Kidney (tissue), 11 donors: Measurements from ENCODE around the gene RUFY1. TPM values are rescaled to one million over a fixed set of nuclear protein-coding genes. Genes with fewer than 3 reads are reported as not detected.
"Not testable (repeated sequence)": the region's sequence is repeated elsewhere in the genome, so short reads cannot be mapped to it uniquely, and the experiment has no call there.

ENCODE experiments used
- DNase-seq, 5 donors: peaks; one replicate each; pipeline ENCODE4 v3.0.0-alpha.2; 2013 to 2020
- FAIRE-seq: peaks from 2 replicates; lab custom pipeline; 2012; peaks lifted over from hg19 to GRCh38; lab: Jason Lieb, UNC
- H3K27ac ChIP-seq, 2 donors: one replicate each; pipeline ENCODE4 v1.7.0; 2013; ENCODE audit warnings: low read depth in 2 of 2, low read length in 2 of 2, inconsistent platforms in 1 of 2
- H3K27me3 ChIP-seq: one replicate; pipeline ENCODE4 v1.7.1; 2013; ENCODE audit warnings: low read length, inconsistent platforms; ENCODE audit not compliant: control insufficient read depth, insufficient read depth
- H3K36me3 ChIP-seq, 3 donors: one replicate each; pipeline versions ENCODE4 v1.7.0 to v1.7.1; 2013; ENCODE audit warnings: low read length in 3 of 3, control low read depth in 1 of 3, inconsistent platforms in 1 of 3; ENCODE audit not compliant: insufficient read depth in 3 of 3, control insufficient read depth in 2 of 3
- H3K4me1 ChIP-seq, 3 donors: one replicate each; pipeline versions ENCODE4 v1.7.0 to v1.7.1; 2013; ENCODE audit warnings: low read length in 3 of 3, inconsistent platforms in 1 of 3, low read depth in 1 of 3; ENCODE audit not compliant: control insufficient read depth in 2 of 3, insufficient read depth in 2 of 3
- H3K4me3 ChIP-seq, 3 donors: one replicate each; pipeline versions ENCODE4 v1.7.0 to v1.8.1; 2013; ENCODE audit warnings: low read length in 3 of 3, control low read depth in 1 of 3, inconsistent platforms in 1 of 3
- H3K9ac ChIP-seq, 3 donors: one replicate each; pipeline versions ENCODE4 v1.7.0 to v1.7.1; 2013; ENCODE audit warnings: low read length in 3 of 3, control low read depth in 1 of 3, inconsistent platforms in 1 of 3
- H3K9me3 ChIP-seq, 3 donors: one replicate each; pipeline versions ENCODE4 v1.7.0 to v1.7.1; 2013; ENCODE audit warnings: low read length in 3 of 3, control low read depth in 1 of 3, inconsistent platforms in 1 of 3; ENCODE audit not compliant: control insufficient read depth in 2 of 3, insufficient read depth in 1 of 3
- intact Hi-C: fragments of 100-400 bp; cut with DNase I; formaldehyde crosslinking; loops from one replicate; pipeline ENCODE4 v1.11.1; 2022
- polyA plus RNA-seq: library from polyadenylated mRNA; stranded (reverse); fragments of 350-450 nt; fragmentation: Illumina TruSeq; extraction: RNeasy Lipid Tissue Mini Kit (QIAGEN cat#74804); gene quantifications from one replicate; pipeline ENCODE4 v1.2.3, GENCODE V29; 2014; ENCODE audit warnings: low read depth, low replicate concordance; ENCODE audit not compliant: insufficient read depth
- total RNA-seq: library from RNA; stranded (reverse); fragmentation: NEBNext Ultra II Directional; extraction: Animal tissue kit (Norgen Biotek cat#: 25700); gene quantifications from one replicate; pipeline ENCODE4 v1.2.1, GENCODE V29; 2021
- donor health status: control.
- donor health status: control.
- donor health status: DM: yes; HTN: yes; CAD: no.
- donor health status: Normal renal cell carcinoma (clear cell type).

Gene RUFY1
- total and polyA plus RNA-seq, 2 donors from 2014 or later = 48.5 to 56.3 TPM

DNA sequence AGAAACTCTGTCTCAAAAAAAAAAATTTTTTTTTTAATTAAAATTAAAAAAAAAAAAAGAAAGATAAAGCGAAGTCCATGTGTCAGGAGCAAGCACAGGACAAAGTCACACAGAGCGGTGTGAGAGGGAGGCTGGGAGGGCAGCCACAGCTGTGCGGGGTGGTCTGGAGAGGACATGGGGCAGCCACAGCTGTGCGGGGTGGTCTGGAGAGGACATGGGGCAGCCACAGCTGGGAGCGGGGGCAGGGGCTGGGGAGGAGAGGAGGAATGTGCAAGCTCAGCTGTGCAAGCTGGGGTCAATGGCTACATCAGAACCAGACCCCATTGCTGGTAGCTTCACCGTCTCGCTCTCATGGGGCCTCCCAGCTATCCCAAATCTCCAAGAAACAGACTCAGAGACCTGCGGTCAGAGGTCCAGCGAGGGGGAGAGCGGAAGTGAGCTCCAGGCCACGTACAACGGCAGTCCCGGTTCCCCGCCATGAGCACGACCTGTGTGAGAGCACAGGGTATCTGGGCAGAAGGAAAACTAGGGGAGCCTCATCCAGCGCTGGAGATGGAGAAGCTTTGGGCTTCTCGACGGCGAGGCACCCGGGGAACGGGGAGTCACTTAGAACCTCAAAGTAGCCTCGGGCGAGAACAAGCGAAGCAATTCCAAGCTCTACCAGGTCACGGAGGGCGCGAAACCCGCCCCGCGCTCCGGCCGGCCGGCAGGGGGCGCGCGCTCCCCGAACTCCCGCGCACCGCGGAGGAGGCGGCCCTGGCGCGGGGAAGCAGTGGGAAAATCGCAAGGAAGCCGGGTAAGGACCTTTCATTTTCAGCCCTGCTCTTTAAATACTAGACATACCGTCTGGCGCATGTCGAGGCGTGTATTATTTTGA is 107.2 kb downstream of the RUFY1 start:
- H3K4me1 ChIP-seq, intact Hi-C loops, H3K9ac ChIP-seq, FAIRE-seq, H3K4me3 ChIP-seq, H3K36me3 ChIP-seq, H3K27me3 ChIP-seq, H3K9me3 ChIP-seq, H3K27ac ChIP-seq: not testable (repeated sequence)
- DNase-seq = peak in 1 of 5 donors; percentile 77

DNA sequence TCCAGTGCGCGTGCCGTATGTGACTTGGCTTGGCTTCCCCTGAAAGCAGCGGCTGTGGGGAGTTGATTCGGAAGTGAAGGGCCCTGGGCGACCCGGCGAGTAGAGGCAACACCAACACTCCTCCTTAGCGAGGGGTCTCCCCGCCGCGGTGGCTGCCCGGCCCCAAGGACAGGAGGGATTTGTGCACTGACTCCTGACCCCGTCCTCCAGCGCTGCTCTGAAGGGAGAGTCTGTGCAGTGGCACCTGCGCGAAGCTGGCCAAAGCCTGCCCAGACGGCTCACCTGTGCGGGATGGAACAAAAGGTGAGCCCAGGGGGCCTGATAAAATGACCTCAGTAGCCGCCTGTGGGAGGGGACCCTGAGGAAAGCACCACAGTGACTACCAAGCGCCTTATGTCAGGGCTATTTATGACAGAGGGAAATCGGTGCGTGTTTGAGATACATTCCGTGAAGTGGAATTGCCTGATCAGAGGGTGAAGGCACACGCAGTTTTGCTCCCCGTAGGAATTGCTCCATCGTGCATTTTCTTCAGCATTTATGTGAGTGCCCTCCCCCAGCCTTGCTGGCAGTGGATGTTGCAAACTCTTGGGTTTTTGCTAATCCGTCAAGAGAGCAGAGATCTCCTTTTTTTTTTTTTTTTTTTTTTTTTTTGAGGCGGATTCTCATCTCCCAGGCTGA is 108.0 kb downstream of the RUFY1 start:
- H3K9me3 ChIP-seq, H3K27me3 ChIP-seq, H3K4me1 ChIP-seq, FAIRE-seq, H3K36me3 ChIP-seq, H3K27ac ChIP-seq, intact Hi-C loops: not testable (repeated sequence)
- DNase-seq = peak in 2 of 5 donors; percentile 34 to 39
- peak overlapping the region; percentile 73 to 80 (median 77) for H3K4me3 ChIP-seq
- peak overlapping the region in 2 of 3 donors; percentile 53 to 58 for H3K9ac ChIP-seq

Other genes with a start within 250 kb of the RUFY1 start
- 13.6 TPM for gene ADAMTS2, start 205.1 kb upstream of the RUFY1 start, total RNA-seq
- 2.0 TPM for gene ADAMTS2, start 205.1 kb upstream of the RUFY1 start, polyA plus RNA-seq
- 564 TPM for gene HNRNPH1, start 73.1 kb downstream of the RUFY1 start, total RNA-seq
- gene HNRNPH1, start 73.1 kb downstream of the RUFY1 start, polyA plus RNA-seq = 191 TPM
- gene CBY3, start 130.5 kb downstream of the RUFY1 start, total RNA-seq = not detected
- gene CBY3, start 130.5 kb downstream of the RUFY1 start, polyA plus RNA-seq = not detected
- gene CANX, start 148.4 kb downstream of the RUFY1 start, total RNA-seq = 824 TPM
- gene CANX, start 148.4 kb downstream of the RUFY1 start, polyA plus RNA-seq = 208 TPM
- 26.8 TPM for gene MAML1, start 182.3 kb downstream of the RUFY1 start, total RNA-seq
- 5.3 TPM for gene MAML1, start 182.3 kb downstream of the RUFY1 start, polyA plus RNA-seq
- 30.6 TPM for gene LTC4S, start 243.4 kb downstream of the RUFY1 start, total RNA-seq
- 20.1 TPM for gene LTC4S, start 243.4 kb downstream of the RUFY1 start, polyA plus RNA-seq